GM19452 (cell line): ENCODE measurements around the gene ITGBL1.

Experiments
- ATAC-seq: cut with Tn5 transposase; IDR thresholded peaks from one replicate; pipeline ENCODE4 v1.9.1; 2021; ENCODE audit not compliant: unreplicated experiment

ITGBL1 gene

GRCh38 chr13:101449790-101450748 lies 2.4 kb upstream of the ITGBL1 start:
- no peak for ATAC-seq

- no peak for ATAC-seq
These were observed 1.7 kb upstream of the ITGBL1 start for GRCh38 chr13:101450749-101451130.

- ATAC-seq, result no peak
These were observed 834 bp upstream of the ITGBL1 start for GRCh38 chr13:101451641-101452040.

GRCh38 chr13:101453784-101454201 lies 1.3 kb downstream of the ITGBL1 start:
- peak; percentile 26 for ATAC-seq

GRCh38 chr13:101454767-101455166 lies 2.3 kb downstream of the ITGBL1 start:
- ATAC-seq, result no peak

- ATAC-seq, result no peak
These were observed 3.4 kb downstream of the ITGBL1 start for GRCh38 chr13:101455863-101456262.

GRCh38 chr13:101457176-101457575 lies 4.7 kb downstream of the ITGBL1 start:
- ATAC-seq, result no peak

GRCh38 chr13:101465877-101466276 lies 13.4 kb downstream of the ITGBL1 start:
- ATAC-seq, result no peak

GRCh38 chr13:101467415-101467814 lies 14.9 kb downstream of the ITGBL1 start:
- ATAC-seq, result no peak

- ATAC-seq, result no peak
These were observed 21.0 kb downstream of the ITGBL1 start for GRCh38 chr13:101473458-101473857.

GRCh38 chr13:101474419-101474957 lies 22.0 kb downstream of the ITGBL1 start:
- ATAC-seq, result no peak

- ATAC-seq, result no peak
These were observed 23.1 kb downstream of the ITGBL1 start for GRCh38 chr13:101475536-101475935.

- no peak for ATAC-seq
These were observed 28.9 kb downstream of the ITGBL1 start for GRCh38 chr13:101481421-101481820.

- ATAC-seq, result no peak
These were observed 34.4 kb downstream of the ITGBL1 start for GRCh38 chr13:101486708-101487437.

GRCh38 chr13:101487438-101487830 lies 35.0 kb downstream of the ITGBL1 start:
- no peak for ATAC-seq

- ATAC-seq, result no peak
These were observed 36.3 kb downstream of the ITGBL1 start for GRCh38 chr13:101488734-101489133.

GRCh38 chr13:101489643-101490405 lies 37.3 kb downstream of the ITGBL1 start:
- ATAC-seq, result no peak

- no peak for ATAC-seq
These were observed 38.0 kb downstream of the ITGBL1 start for GRCh38 chr13:101490406-101491015.

- no peak for ATAC-seq
These were observed 39.9 kb downstream of the ITGBL1 start for GRCh38 chr13:101492251-101492910.

- ATAC-seq, result no peak
These were observed 41.1 kb downstream of the ITGBL1 start for GRCh38 chr13:101493541-101493940.
